RWPE1 (cell line): Measurements from ENCODE around the gene MYO16.

Experiments used
- CTCF ChIA-PET: fragments of 350-600 bp; sonication (Branson Sonifier 250); formaldehyde crosslinking; extraction: SDS; loops from one replicate; lab custom pipeline; 2021; lab: Yijun Ruan, JAX
- POLR2A ChIA-PET: fragments of 400-600 bp; formaldehyde crosslinking; extraction: SDS; loops from one replicate; lab custom pipeline; 2020; ENCODE audit warnings: antibody characterized with exemption; ENCODE audit not compliant: low non-redundant PET; lab: Yijun Ruan, JAX
- DNase-seq: peaks from one replicate; pipeline ENCODE4 v3.0.0; 2012; ENCODE audit warnings: low spot score
- H3K27ac ChIP-seq: fragments of 450-650 bp; 2 replicates; pipeline ENCODE4 v1.5.1; 2017
- TF ChIP-seq, protein P1 (sequence below): fragments of 450-650 bp; conservative IDR thresholded peaks from 2 replicates; pipeline ENCODE4 v1.5.1; 2017; ENCODE audit warnings: low read depth, mild to moderate bottlenecking

The MYO16 gene

DNA sequence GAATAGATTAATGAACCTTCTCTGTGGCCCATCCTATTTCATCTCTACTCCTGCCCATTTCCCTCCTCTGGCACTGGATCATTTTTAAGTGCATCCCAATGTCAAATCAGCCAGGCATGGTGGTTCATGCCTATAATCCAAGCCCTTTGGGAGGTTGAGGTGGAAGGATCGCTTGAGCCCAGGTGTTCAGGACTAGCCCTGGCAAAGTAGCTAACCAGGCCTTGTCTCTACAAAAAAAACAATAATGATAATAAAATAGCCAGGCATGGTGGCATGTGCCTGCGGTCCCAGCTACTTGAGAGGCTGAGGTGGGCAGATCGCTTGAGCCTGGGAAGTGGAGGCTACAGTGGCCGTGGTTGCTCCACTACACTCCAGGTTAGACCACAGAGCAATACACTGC, 517.0 kb downstream of the MYO16 start:
- DNase-seq: no peak
- ChIA-PET POLR2A (no interaction called here), CTCF (interaction anchor here (0.7 to 1.3 kb wide), 2 partner anchors 187 to 1015 kb away, joined by 3 read pairs; no protein-coding TSS in a partner anchor)
- peak overlapping the region; percentile 80 for H3K27ac ChIP-seq
- TF ChIP-seq, protein P1, sequence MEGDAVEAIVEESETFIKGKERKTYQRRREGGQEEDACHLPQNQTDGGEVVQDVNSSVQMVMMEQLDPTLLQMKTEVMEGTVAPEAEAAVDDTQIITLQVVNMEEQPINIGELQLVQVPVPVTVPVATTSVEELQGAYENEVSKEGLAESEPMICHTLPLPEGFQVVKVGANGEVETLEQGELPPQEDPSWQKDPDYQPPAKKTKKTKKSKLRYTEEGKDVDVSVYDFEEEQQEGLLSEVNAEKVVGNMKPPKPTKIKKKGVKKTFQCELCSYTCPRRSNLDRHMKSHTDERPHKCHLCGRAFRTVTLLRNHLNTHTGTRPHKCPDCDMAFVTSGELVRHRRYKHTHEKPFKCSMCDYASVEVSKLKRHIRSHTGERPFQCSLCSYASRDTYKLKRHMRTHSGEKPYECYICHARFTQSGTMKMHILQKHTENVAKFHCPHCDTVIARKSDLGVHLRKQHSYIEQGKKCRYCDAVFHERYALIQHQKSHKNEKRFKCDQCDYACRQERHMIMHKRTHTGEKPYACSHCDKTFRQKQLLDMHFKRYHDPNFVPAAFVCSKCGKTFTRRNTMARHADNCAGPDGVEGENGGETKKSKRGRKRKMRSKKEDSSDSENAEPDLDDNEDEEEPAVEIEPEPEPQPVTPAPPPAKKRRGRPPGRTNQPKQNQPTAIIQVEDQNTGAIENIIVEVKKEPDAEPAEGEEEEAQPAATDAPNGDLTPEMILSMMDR: no peak

DNA sequence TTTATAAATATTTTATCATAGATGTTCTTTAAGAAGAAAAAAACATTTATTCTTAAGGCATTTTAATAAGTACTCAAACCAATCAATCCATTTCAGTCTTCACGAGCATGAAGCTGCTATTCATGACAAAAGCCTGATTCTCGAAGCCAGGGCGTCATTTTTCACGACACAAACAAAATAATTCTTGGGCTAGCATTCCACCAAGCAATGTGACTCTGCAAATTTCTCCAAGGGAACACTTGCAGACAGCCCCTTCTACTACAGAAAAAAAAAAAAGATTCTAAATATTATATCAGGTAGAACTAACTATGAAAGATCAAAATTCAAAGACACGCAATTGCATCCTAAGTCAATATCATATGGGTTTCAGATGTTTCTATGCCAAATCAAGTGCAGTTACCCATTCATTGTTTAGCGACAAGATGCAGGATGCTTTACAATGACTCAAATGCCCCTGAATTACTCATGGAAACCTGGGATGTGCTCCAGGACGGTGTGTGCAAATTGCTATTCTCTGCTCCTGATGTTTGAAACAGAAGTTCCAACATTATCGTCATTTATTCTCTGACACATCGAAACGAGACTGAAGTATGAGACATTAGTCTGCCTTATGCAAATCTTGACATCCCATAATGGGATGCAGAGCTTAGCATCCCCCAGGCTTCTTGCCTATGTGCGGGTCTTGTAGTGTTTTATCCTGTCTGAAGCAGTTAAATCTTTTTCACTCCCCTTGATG, 517.7 kb downstream of the MYO16 start:
- peak overlapping the region; percentile 80 for H3K27ac ChIP-seq
- peak; percentile 56 for DNase-seq
- ChIA-PET CTCF (interaction anchor here (0.7 to 1.3 kb wide), 2 partner anchors 188 to 445 kb away, joined by 3 read pairs; no protein-coding TSS in a partner anchor), POLR2A (no interaction called here)
- TF ChIP-seq, protein P1: no peak

DNA sequence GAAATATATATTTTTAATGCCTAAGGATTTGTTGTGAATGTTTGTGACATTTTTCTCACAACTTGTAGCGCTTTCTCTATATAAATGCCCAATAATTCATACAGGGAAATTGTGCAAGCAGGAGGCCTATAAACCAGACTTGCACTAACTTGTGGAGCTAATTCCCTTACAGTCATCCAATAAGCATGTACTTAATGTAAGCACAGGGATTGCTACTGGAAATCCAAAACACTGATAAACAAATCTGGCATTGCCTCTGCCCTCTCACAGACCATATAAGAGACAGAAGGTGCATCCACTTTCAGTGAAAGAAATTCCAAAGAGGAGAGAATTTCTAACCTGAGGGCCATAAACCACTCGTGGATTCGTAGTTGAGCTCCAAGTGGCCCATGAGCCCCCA, 518.8 kb downstream of the MYO16 start:
- POLR2A ChIA-PET: no interaction called here
- H3K27ac ChIP-seq: peak overlapping the region; percentile 88
- peak; percentile 69 for DNase-seq
- TF ChIP-seq, protein P1: no peak
- CTCF ChIA-PET: interaction anchor here (0.5 kb wide), 1 partner anchor 57 kb away, joined by 3 read pairs; no protein-coding TSS in a partner anchor

DNA sequence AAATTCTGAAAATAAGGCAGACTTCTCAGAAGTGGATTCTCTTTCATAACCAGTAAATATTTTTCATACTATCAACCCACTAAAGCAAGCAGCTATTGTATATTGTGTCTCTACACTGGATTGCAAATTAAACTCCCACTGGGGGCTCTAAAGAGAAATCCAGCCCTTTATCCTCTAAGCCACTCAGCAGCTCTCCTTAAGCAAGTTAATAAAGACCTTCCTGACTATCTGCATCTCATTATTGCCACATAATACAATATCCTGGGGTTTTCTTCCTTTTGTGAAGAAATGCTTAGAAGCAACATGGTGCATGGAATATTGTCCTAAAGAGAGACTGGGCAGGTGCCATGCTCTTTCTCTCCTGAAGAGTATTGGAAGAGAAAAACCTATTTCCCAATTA, 521.3 kb downstream of the MYO16 start:
- no peak for DNase-seq
- ChIA-PET POLR2A (no interaction called here), CTCF (interaction anchor here (0.6 kb wide), 1 partner anchor 751 kb away, joined by 3 read pairs; no protein-coding TSS in a partner anchor)
- H3K27ac ChIP-seq: no peak overlapping the region
- TF ChIP-seq, protein P1: no peak

DNA sequence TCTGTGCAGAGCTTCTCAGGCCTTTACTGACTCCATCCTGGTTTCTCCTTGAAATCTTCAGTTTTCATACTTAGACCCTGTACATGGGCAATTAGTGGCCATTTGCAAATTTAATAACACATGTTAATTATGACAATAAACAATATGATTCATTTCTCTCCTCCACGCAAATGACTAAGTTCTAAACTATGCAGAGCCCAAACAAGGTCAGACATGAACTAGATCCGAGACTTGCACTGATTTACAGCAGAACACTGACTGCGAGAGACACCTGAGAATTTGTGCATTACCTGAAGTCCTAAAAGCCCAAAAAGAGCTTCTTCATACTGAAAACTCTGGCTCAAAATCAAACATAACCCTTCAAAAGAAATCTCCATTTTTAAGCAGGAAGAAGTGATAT, 521.8 kb downstream of the MYO16 start:
- CTCF ChIA-PET: interaction anchor here (0.6 to 1.2 kb wide), 2 partner anchors 190 to 750 kb away, joined by 3 to 4 read pairs; no protein-coding TSS in a partner anchor
- TF ChIP-seq, protein P1: no peak
- no peak overlapping the region; the same call in 1 of the 2 replicates for H3K27ac ChIP-seq
- DNase-seq: peak; percentile 41
- POLR2A ChIA-PET: no interaction called here

DNA sequence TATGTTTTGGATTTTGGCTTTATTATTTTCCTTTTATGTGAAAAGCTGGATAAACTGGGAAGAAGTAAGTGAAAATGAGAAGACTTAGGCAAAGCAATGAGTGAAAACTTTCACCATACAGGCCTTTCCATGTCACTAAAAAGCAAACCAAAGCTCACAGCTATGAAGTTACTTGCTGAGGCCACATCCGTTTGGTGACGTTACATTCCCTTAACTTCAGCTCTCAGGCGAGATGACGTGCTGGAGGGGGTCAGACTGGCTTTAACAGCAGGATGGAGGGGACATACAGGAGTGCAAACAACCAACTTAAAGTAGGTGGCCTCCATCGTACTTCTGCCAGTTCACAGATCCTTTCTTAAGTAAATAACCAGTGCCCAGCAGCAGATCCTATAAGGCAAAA, 522.3 kb downstream of the MYO16 start:
- no peak for DNase-seq
- POLR2A ChIA-PET: no interaction called here
- TF ChIP-seq, protein P1: no peak
- CTCF ChIA-PET: interaction anchor here (1.2 kb wide), 1 partner anchor 190 kb away, joined by 4 read pairs; no protein-coding TSS in a partner anchor
- H3K27ac ChIP-seq: peak overlapping the region; percentile 66; the same call in 1 of the 2 replicates
